ENCODE data around the gene ANO2.

ANO2 gene

GRCh38 chr12:5771756-5772155 is 173.3 kb downstream of the ANO2 start:
- no peak for DNase-seq

GRCh38 chr12:5770727-5771126 is 174.3 kb downstream of the ANO2 start:
- no peak for DNase-seq

GRCh38 chr12:5768581-5769196 is 176.4 kb downstream of the ANO2 start:
- no peak for DNase-seq

- DNase-seq = no peak
These were observed 176.9 kb downstream of the ANO2 start for GRCh38 chr12:5768171-5768570.

- DNase-seq = no peak
These were observed 186.7 kb downstream of the ANO2 start for GRCh38 chr12:5758347-5758746.

GRCh38 chr12:5756338-5756842 is 188.7 kb downstream of the ANO2 start:
- no peak for DNase-seq

- no peak for DNase-seq
These were observed 197.0 kb downstream of the ANO2 start for GRCh38 chr12:5748027-5748426.

- no peak for DNase-seq
These were observed 198.1 kb downstream of the ANO2 start for GRCh38 chr12:5746917-5747316.

GRCh38 chr12:5746036-5746908 is 198.8 kb downstream of the ANO2 start:
- DNase-seq = no peak

GRCh38 chr12:5745251-5745888 is 199.7 kb downstream of the ANO2 start:
- DNase-seq = no peak

- DNase-seq = no peak
These were observed 202.8 kb downstream of the ANO2 start for GRCh38 chr12:5742258-5742657.

GRCh38 chr12:5739917-5740316 is 205.1 kb downstream of the ANO2 start:
- DNase-seq = no peak

GRCh38 chr12:5737778-5738177 is 207.3 kb downstream of the ANO2 start:
- DNase-seq = no peak

GRCh38 chr12:5736527-5736926 is 208.5 kb downstream of the ANO2 start:
- DNase-seq = no peak

GRCh38 chr12:5736016-5736415 is 209.0 kb downstream of the ANO2 start:
- no peak for DNase-seq

- DNase-seq = no peak
These were observed 211.1 kb downstream of the ANO2 start for GRCh38 chr12:5733916-5734315.

- no peak for DNase-seq
These were observed 211.8 kb downstream of the ANO2 start for GRCh38 chr12:5733136-5733755.

- DNase-seq = no peak
These were observed 214.1 kb downstream of the ANO2 start for GRCh38 chr12:5730962-5731361.

- no peak for DNase-seq
These were observed 221.3 kb downstream of the ANO2 start for GRCh38 chr12:5723711-5724252.

- DNase-seq = no peak
These were observed 222.0 kb downstream of the ANO2 start for GRCh38 chr12:5723071-5723470.

GRCh38 chr12:5720381-5721005 is 224.6 kb downstream of the ANO2 start:
- DNase-seq = no peak

GRCh38 chr12:5718680-5719079 is 226.4 kb downstream of the ANO2 start:
- DNase-seq = no peak

- no peak for DNase-seq
These were observed 227.0 kb downstream of the ANO2 start for GRCh38 chr12:5718073-5718472.

All from NCI-H524 treated with DMSO at 0.1 percent for 48 hours (cell line).